Activated naive CD8-positive, alpha-beta T cell treated with anti-CD3 and anti-CD28 coated beads for 36 hours (primary cell): ENCODE results near the gene MAGI1. TPM values are rescaled to one million over a fixed set of nuclear protein-coding genes. Genes with fewer than 3 reads are reported as not detected.

Experiments used
- DNase-seq: peaks from one replicate; pipeline ENCODE4 v3.0.0; 2021
- H3K27ac Mint-ChIP-seq: one replicate; pipeline ENCODE4 v1.8.0; 2022; ENCODE audit warnings: mild to moderate bottlenecking, moderate library complexity, mixed read lengths
- H3K27me3 Mint-ChIP-seq: one replicate; pipeline ENCODE4 v1.8.0; 2022; ENCODE audit warnings: mild to moderate bottlenecking, mixed read lengths
- H3K36me3 Mint-ChIP-seq: one replicate; pipeline ENCODE4 v1.8.0; 2021; ENCODE audit warnings: mild to moderate bottlenecking, mixed read lengths
- H3K4me1 Mint-ChIP-seq: one replicate; pipeline ENCODE4 v1.8.0; 2021; ENCODE audit warnings: mixed read lengths
- H3K4me3 Mint-ChIP-seq: one replicate; pipeline ENCODE4 v1.8.0; 2022; ENCODE audit warnings: mild to moderate bottlenecking, moderate library complexity, mixed read lengths
- H3K9me3 Mint-ChIP-seq: one replicate; pipeline ENCODE4 v1.8.0; 2022; ENCODE audit warnings: mixed read lengths
- total RNA-seq, 2 experiments: library from RNA; stranded (reverse); gene quantifications; one replicate each; pipeline ENCODE4 v1.2.3, GENCODE V29; 2021

MAGI1 gene
- total RNA-seq, 2 experiments from 2014 or later, result 0.12 to 0.16 TPM

- Mint-ChIP-seq H3K4me3 (no peak overlapping the region), H3K36me3 (no peaks in the 10 kb centered on the region), H3K9me3 (peaks cover 2% of the 10 kb centered on the region), H3K27ac (no peak overlapping the region), H3K4me1 (no peaks in the 10 kb centered on the region), H3K27me3 (no peaks in the 10 kb centered on the region)
- DNase-seq, result no peak
These were observed 531.3 kb downstream of the MAGI1 start for GRCh38 chr3:65507437-65507836.

- no peaks in the 10 kb centered on the region for H3K9me3 Mint-ChIP-seq
- H3K4me3 Mint-ChIP-seq, result no peak overlapping the region
- H3K4me1 Mint-ChIP-seq, result no peaks in the 10 kb centered on the region
- H3K36me3 Mint-ChIP-seq, result no peaks in the 10 kb centered on the region
- DNase-seq, result no peak
- no peaks in the 10 kb centered on the region for H3K27me3 Mint-ChIP-seq
- H3K27ac Mint-ChIP-seq, result no peak overlapping the region
These were observed 534.9 kb downstream of the MAGI1 start for GRCh38 chr3:65503776-65504175.

GRCh38 chr3:65502526-65502925, 536.2 kb downstream of the MAGI1 start:
- H3K36me3 Mint-ChIP-seq, result no peaks in the 10 kb centered on the region
- H3K27ac Mint-ChIP-seq, result no peak overlapping the region
- no peak overlapping the region for H3K4me3 Mint-ChIP-seq
- no peaks in the 10 kb centered on the region for H3K27me3 Mint-ChIP-seq
- DNase-seq, result no peak
- no peaks in the 10 kb centered on the region for H3K9me3 Mint-ChIP-seq
- H3K4me1 Mint-ChIP-seq, result no peaks in the 10 kb centered on the region

- Mint-ChIP-seq H3K27me3 (no peaks in the 10 kb centered on the region), H3K4me1 (no peaks in the 10 kb centered on the region), H3K27ac (no peak overlapping the region), H3K9me3 (no peaks in the 10 kb centered on the region), H3K36me3 (no peaks in the 10 kb centered on the region), H3K4me3 (no peak overlapping the region)
- no peak for DNase-seq
These were observed 538.1 kb downstream of the MAGI1 start for GRCh38 chr3:65500398-65501306.

- H3K36me3 Mint-ChIP-seq, result no peaks in the 10 kb centered on the region
- H3K4me1 Mint-ChIP-seq, result no peaks in the 10 kb centered on the region
- no peak for DNase-seq
- no peak overlapping the region for H3K4me3 Mint-ChIP-seq
- peaks cover 1% of the 10 kb centered on the region for H3K9me3 Mint-ChIP-seq
- no peaks in the 10 kb centered on the region for H3K27me3 Mint-ChIP-seq
- no peak overlapping the region for H3K27ac Mint-ChIP-seq
These were observed 540.9 kb downstream of the MAGI1 start for GRCh38 chr3:65497846-65498245.

- Mint-ChIP-seq H3K9me3 (peaks cover 1% of the 10 kb centered on the region), H3K4me1 (no peaks in the 10 kb centered on the region), H3K36me3 (no peaks in the 10 kb centered on the region), H3K4me3 (no peak overlapping the region), H3K27ac (no peak overlapping the region), H3K27me3 (no peaks in the 10 kb centered on the region)
- DNase-seq, result no peak
These were observed 541.5 kb downstream of the MAGI1 start for GRCh38 chr3:65497236-65497635.

GRCh38 chr3:65493938-65494337, 544.8 kb downstream of the MAGI1 start:
- Mint-ChIP-seq H3K27ac (no peak overlapping the region), H3K27me3 (no peaks in the 10 kb centered on the region), H3K4me1 (no peaks in the 10 kb centered on the region), H3K4me3 (no peak overlapping the region), H3K36me3 (no peaks in the 10 kb centered on the region), H3K9me3 (peaks cover 4% of the 10 kb centered on the region)
- no peak for DNase-seq

- no peaks in the 10 kb centered on the region for H3K36me3 Mint-ChIP-seq
- no peaks in the 10 kb centered on the region for H3K27me3 Mint-ChIP-seq
- H3K4me1 Mint-ChIP-seq, result no peaks in the 10 kb centered on the region
- DNase-seq, result no peak
- peaks cover 4% of the 10 kb centered on the region for H3K9me3 Mint-ChIP-seq
- no peak overlapping the region for H3K27ac Mint-ChIP-seq
- no peak overlapping the region for H3K4me3 Mint-ChIP-seq
These were observed 545.3 kb downstream of the MAGI1 start for GRCh38 chr3:65493371-65493882.

- Mint-ChIP-seq H3K4me3 (no peak overlapping the region), H3K9me3 (peaks cover 4% of the 10 kb centered on the region), H3K27me3 (no peaks in the 10 kb centered on the region), H3K36me3 (no peaks in the 10 kb centered on the region), H3K27ac (no peak overlapping the region), H3K4me1 (no peaks in the 10 kb centered on the region)
- no peak for DNase-seq
These were observed 546.5 kb downstream of the MAGI1 start for GRCh38 chr3:65492249-65492648.

- DNase-seq, result no peak
- Mint-ChIP-seq H3K9me3 (peaks cover 4% of the 10 kb centered on the region), H3K36me3 (no peaks in the 10 kb centered on the region), H3K27ac (no peak overlapping the region), H3K4me3 (no peak overlapping the region), H3K27me3 (no peaks in the 10 kb centered on the region), H3K4me1 (no peaks in the 10 kb centered on the region)
These were observed 548.6 kb downstream of the MAGI1 start for GRCh38 chr3:65490114-65490513.

- DNase-seq, result no peak
- Mint-ChIP-seq H3K36me3 (no peaks in the 10 kb centered on the region), H3K27ac (no peak overlapping the region), H3K27me3 (no peaks in the 10 kb centered on the region), H3K4me3 (no peak overlapping the region), H3K9me3 (peaks cover 4% of the 10 kb centered on the region), H3K4me1 (no peaks in the 10 kb centered on the region)
These were observed 549.5 kb downstream of the MAGI1 start for GRCh38 chr3:65489253-65489652.

GRCh38 chr3:65485826-65486469, 552.8 kb downstream of the MAGI1 start:
- Mint-ChIP-seq H3K27ac (no peak overlapping the region), H3K4me3 (no peak overlapping the region), H3K4me1 (no peaks in the 10 kb centered on the region), H3K27me3 (no peaks in the 10 kb centered on the region), H3K36me3 (no peaks in the 10 kb centered on the region), H3K9me3 (no peaks in the 10 kb centered on the region)
- DNase-seq, result no peak

GRCh38 chr3:65484964-65485363, 553.8 kb downstream of the MAGI1 start:
- peaks cover 2% of the 10 kb centered on the region for H3K27me3 Mint-ChIP-seq
- no peaks in the 10 kb centered on the region for H3K4me1 Mint-ChIP-seq
- DNase-seq, result no peak
- no peak overlapping the region for H3K4me3 Mint-ChIP-seq
- no peaks in the 10 kb centered on the region for H3K9me3 Mint-ChIP-seq
- no peaks in the 10 kb centered on the region for H3K36me3 Mint-ChIP-seq
- H3K27ac Mint-ChIP-seq, result no peak overlapping the region

- Mint-ChIP-seq H3K9me3 (no peaks in the 10 kb centered on the region), H3K4me1 (no peaks in the 10 kb centered on the region), H3K27me3 (peaks cover 3% of the 10 kb centered on the region), H3K27ac (no peak overlapping the region), H3K4me3 (no peak overlapping the region), H3K36me3 (no peaks in the 10 kb centered on the region)
- DNase-seq, result no peak
These were observed 555.2 kb downstream of the MAGI1 start for GRCh38 chr3:65483480-65483879.

GRCh38 chr3:65483011-65483410, 555.7 kb downstream of the MAGI1 start:
- Mint-ChIP-seq H3K36me3 (no peaks in the 10 kb centered on the region), H3K27me3 (peaks cover 3% of the 10 kb centered on the region), H3K9me3 (no peaks in the 10 kb centered on the region), H3K4me3 (no peak overlapping the region), H3K27ac (no peak overlapping the region), H3K4me1 (no peaks in the 10 kb centered on the region)
- DNase-seq, result no peak
